Heart left ventricle (tissue), 16 donors: ENCODE data around the gene GAPVD1. TPM values are rescaled to one million over a fixed set of nuclear protein-coding genes. Genes with fewer than 3 reads are reported as not detected.
"Not testable (repeated sequence)": the region's sequence is repeated elsewhere in the genome, so short reads cannot be mapped to it uniquely, and the experiment has no call there.

Experiments
- ATAC-seq, 4 donors: fragments of 200-7000 bp; cut with Tn5 transposase; one replicate each; pipeline ENCODE4 v1.9.1; 2020 to 2022; ENCODE audit warnings: moderate library complexity in 4 of 4, mild to moderate bottlenecking in 3 of 4, moderate number of reproducible peaks in 1 of 4
- DNase-seq, 5 donors: peaks; one replicate each; pipeline ENCODE4 v3.0.0-alpha.2; 2020
- H3K27ac ChIP-seq, 12 donors: fragments of 200-600 bp; sonication (generic) in 4 of 12; one replicate each; pipeline versions ENCODE4 v1.5.0 to v1.8.0; 2016 to 2022; ENCODE audit warnings: mild to moderate bottlenecking in 2 of 12
- H3K27me3 ChIP-seq, 9 donors: fragments of 200-600 bp; sonication (generic) in 2 of 9; one replicate each; pipeline versions ENCODE4 v1.5.1 to v1.8.0; 2016 to 2022; ENCODE audit warnings: mild to moderate bottlenecking in 3 of 9
- H3K36me3 ChIP-seq, 9 donors: fragments of 200-600 bp; sonication (generic) in 2 of 9; one replicate each; pipeline versions ENCODE4 v1.5.0 to v1.8.0; 2018 to 2022; ENCODE audit warnings: mild to moderate bottlenecking in 2 of 9
- H3K4me1 ChIP-seq, 12 donors: fragments of 200-600 bp; sonication (generic) in 4 of 12; one replicate each; pipeline versions ENCODE4 v1.5.0 to v1.8.0; 2016 to 2022; ENCODE audit warnings: mild to moderate bottlenecking in 3 of 12
- H3K4me3 ChIP-seq, 12 donors: fragments of 200-600 bp; sonication (generic) in 4 of 12; one replicate each; pipeline versions ENCODE4 v1.5.0 to v1.8.0; 2017 to 2022; ENCODE audit warnings: mild to moderate bottlenecking in 9 of 12, moderate library complexity in 4 of 12
- H3K9me3 ChIP-seq, 12 donors: fragments of 200-600 bp; sonication (generic) in 4 of 12; one replicate each; pipeline versions ENCODE4 v1.5.0 to v1.8.0; 2016 to 2022; ENCODE audit warnings: mild to moderate bottlenecking in 1 of 12
- CTCF ChIP-seq, 12 donors: fragments of 200-600 bp; sonication (generic) in 4 of 12; IDR thresholded peaks; one replicate each; pipeline versions ENCODE4 v1.5.0 to v1.8.0; 2018 to 2022; ENCODE audit warnings: antibody characterized with exemption in 12 of 12, mild to moderate bottlenecking in 5 of 12
- POLR2A ChIP-seq, 2 donors: fragments of 450-650 bp; IDR thresholded peaks; one replicate each; pipeline ENCODE4 v1.6.1; 2017; ENCODE audit warnings: antibody characterized with exemption in 2 of 2, mild to moderate bottlenecking in 2 of 2, moderate library complexity in 2 of 2
- WGBS, 4 donors: extraction: QIAGEN DNeasy Blood & Tissue Kit in 2 of 4; methylation state at CpG; one replicate each; pipeline versions ENCODE4 v1.1.5 to v1.1.7; 2013 to 2018; 5-methylcytosine and 5-hydroxymethylcytosine counted together
- intact Hi-C, 10 donors: fragments of 100-400 bp; cut with DNase I; formaldehyde crosslinking; loops; one replicate each; pipeline versions ENCODE4 v1.11.1 to v1.14.2; 2022
- long read RNA-seq, 3 donors: library from polyadenylated mRNA; unstranded; transcript quantifications; one replicate each; pipeline ENCODE4 v2.0.0, GENCODE V29; 2020 to 2021
- polyA plus RNA-seq, 2 donors: library from polyadenylated mRNA; stranded (reverse); fragments of 200-250 nt; gene quantifications; one replicate each; pipeline ENCODE4 v1.2.3, GENCODE V29; 2013
- total RNA-seq, 9 donors: library from RNA; depleted of rRNA in 2 of 9; stranded (reverse); fragments of >200 nt in 2 of 9; fragmentation: NEBNext Ultra II Directional in 3 of 9; extraction: Animal tissue kit (Norgen Biotek cat#: 25700) in 3 of 9; gene quantifications; one replicate each; pipeline versions ENCODE4 v1.1.0 to v1.2.4, GENCODE V29; 2016 to 2023
- donor health status: ischemic (EF 13 %, LVEDD 7.1; RV severe dilation, severe dysfunction).
- donor health status: healthy with polysubstance abuse.
- donor health status: DM: no; HTN: yes; CAD: no.
- donor health status: DM: no; HTN: no; CAD: no.
- donor health status: ischemic (EF 25% LVEDD 6.9; RV normal size, moderate dysfunction).
- donor health status: ischemic (EF 25% LVEDD 5.7; RV mildly dilated, moderate dysfunction).
- donor health status: healthy.
- donor health status: DM: yes; HTN: yes; CAD: no.
- donor health status: ischemic (EF 35%, LVEDD 5.7; RV mildly dilated, moderate dysfunction).
- donor health status: nonischemic (EF 11% LVEDD 7.7; RV severe dilation, severe dysfunction).
- donor health status: DM: yes; HTN: yes; CAD: no.
- donor health status: PGD.
- donor health status: ischemic (EF 29% LVEDD 5.4; RV normal size, mild dysfunction).
- donor health status: nonischemic (EF 23%, LVEDD 6.1; RV moderate dilation, normal function).

GAPVD1 gene
- total RNA-seq (10 to 100 TPM; 25.9 to 45.5 (median 32.7) TPM), polyA plus RNA-seq (10 to 100 TPM in 1 of 2 donors, 1 to 10 TPM in 1; 7.2 to 18.6 TPM)
- long read RNA-seq, donor 1, partial matches to known transcripts: 10 of 29 reads
- long read RNA-seq, donor 1, other reads (novel, unspliced or antisense): 19 of 29 reads
- long read RNA-seq, donor 2, transcript GAPVD1-212 (17 exons, 3,163 nt): major isoform, 8 of 164 reads
- long read RNA-seq, donor 2, partial matches to known transcripts: 82 of 164 reads
- long read RNA-seq, donor 2, other reads (novel, unspliced or antisense): 74 of 164 reads
- long read RNA-seq, donor 3, partial matches to known transcripts: 19 of 37 reads
- long read RNA-seq, donor 3, other reads (novel, unspliced or antisense): 17 of 37 reads

GRCh38 chr9:125261501-125262293 lies at the start of gene GAPVD1:
Gene GAPVD1 (plus strand): TSS chr9:125261826. CDS start chr9:125298922, 37,096 bp downstream.
- ATAC-seq (peak; percentile 96 to 99 (median 98)), DNase-seq (peak; percentile 88 to 95 (median 91))
- Histone ChIP-seq H3K27ac (peak within 1 kb of the TSS; percentile 37 to 97 (median 85)), H3K27me3 (peaks cover 0 to 4% (median 0%) of the 10 kb centered on the region in 9 donors), H3K9me3 (no peaks in the 10 kb centered on the region), H3K4me1 (peaks cover 0 to 64% (median 20%) of the 10 kb centered on the region in 12 donors), H3K4me3 (peak within 1 kb of the TSS; percentile 66 to 100 (median 91)), H3K36me3 (peaks cover 0 to 18% (median 3%) of the 10 kb centered on the region in 9 donors)
- WGBS, 4 donors: 3 to 5% (median 4%) methylated on average over 40 to 72 of the region's 72 CpGs
- intact Hi-C loops: loop anchor here in 3 of 10 donors (1.0 to 10.0 kb wide), 2 partner anchors 20 to 113 kb away; partner anchors contain the start of gene HSPA5 (in 2 of the 3)
- peak in 10 of 12 donors; percentile 20 to 68 (median 50) for TF ChIP-seq CTCF (IDR thresholded peaks at IDR 0.05)
- TF ChIP-seq POLR2A (IDR thresholded peaks at IDR 0.05): peak in 1 of 2 donors; percentile 74

GRCh38 chr9:125214186-125214585 lies 47.4 kb upstream of the GAPVD1 start:
- Histone ChIP-seq H3K27me3 (no peaks in the 10 kb centered on the region), H3K36me3 (peaks cover 0 to 79% (median 56%) of the 10 kb centered on the region in 9 donors), H3K4me3 (no peak overlapping the region), H3K9me3 (no peaks in the 10 kb centered on the region), H3K4me1 (no peaks in the 10 kb centered on the region), H3K27ac (no peak overlapping the region)
- ATAC-seq: no peak
- TF ChIP-seq CTCF (IDR thresholded peaks at IDR 0.05) (no peak), POLR2A (IDR thresholded peaks at IDR 0.05) (no peak)
- intact Hi-C loops: no loop called here
- whole genome bisulfite sequencing, 4 donors: 87 to 90% (median 89%) methylated on average over 5 of the region's 5 CpGs
- no peak for DNase-seq

GRCh38 chr9:125218621-125219020 lies 43.0 kb upstream of the GAPVD1 start:
- no peak for DNase-seq
- Histone ChIP-seq H3K27ac (no peak overlapping the region), H3K9me3 (no peaks in the 10 kb centered on the region), H3K4me3 (no peak overlapping the region), H3K36me3 (peaks cover 0 to 77% (median 52%) of the 10 kb centered on the region in 9 donors), H3K27me3 (no peaks in the 10 kb centered on the region), H3K4me1 (no peaks in the 10 kb centered on the region)
- no peak for TF ChIP-seq POLR2A (IDR thresholded peaks at IDR 0.05)
- TF ChIP-seq CTCF (IDR thresholded peaks at IDR 0.05): no peak
- ATAC-seq: no peak
- intact Hi-C loops: no loop called here
- 93 to 98% (median 95%) methylated on average over 3 of the region's 3 CpGs for WGBS, 4 donors

- H3K27ac ChIP-seq, H3K4me1 ChIP-seq, H3K9me3 ChIP-seq, H3K27me3 ChIP-seq, intact Hi-C loops, DNase-seq, ATAC-seq, H3K4me3 ChIP-seq: not testable (repeated sequence)
- peaks cover 0 to 77% (median 62%) of the 10 kb centered on the region in 9 donors for H3K36me3 ChIP-seq
These were observed 36.8 kb upstream of the GAPVD1 start for GRCh38 chr9:125224858-125225257.
